A549 (cell line): ENCODE results near the gene SCYL1. TPM values are rescaled to one million over a fixed set of nuclear protein-coding genes. Genes with fewer than 3 reads are reported as not detected.

Experiments used
- ATAC-seq, 2 experiments: fragments of 200-7000 bp in 1 of 2; fragments of >200 bp in 1 of 2; cut with Nextera tagmentation in 1 of 2; cut with Tn5 transposase in 1 of 2; 3 replicates each; pipeline versions ENCODE4 v1.8.0 to v1.9.1; 2018 to 2020; ENCODE audit warnings: mild to moderate bottlenecking in 1 of 2, moderate library complexity in 1 of 2
- CTCF ChIA-PET: fragments of 300-600 bp; sonication (Branson Sonifier 250); formaldehyde crosslinking; extraction: SDS; loops from one replicate; lab custom pipeline; 2021; ENCODE audit warnings: antibody characterized with exemption, inconsistent platforms; lab: Yijun Ruan, JAX
- POLR2A ChIA-PET: fragments of 350-600 bp; formaldehyde crosslinking; extraction: SDS; loops from one replicate; lab custom pipeline; 2021; ENCODE audit warnings: antibody characterized with exemption, inconsistent platforms; lab: Yijun Ruan, JAX
- DNase-seq, 2 experiments: peaks; one replicate each; pipeline versions ENCODE4 v3.0.0 to v3.0.0-alpha.2; 2011 to 2016; ENCODE audit warnings: low read depth in 1 of 2, low spot score in 1 of 2
- FAIRE-seq: peaks from 2 replicates; lab custom pipeline; 2011; peaks lifted over from hg19 to GRCh38; lab: Jason Lieb, UNC
- H3K27ac ChIP-seq, 2 experiments: fragments of >200 bp; sonication (Bioruptor Twin); formaldehyde crosslinking; 3 replicates each; pipeline ENCODE4 v1.5.1; 2016 to 2017
- H3K4me1 ChIP-seq: fragments of >200 bp; sonication (Bioruptor Twin); formaldehyde crosslinking; 3 replicates; pipeline ENCODE4 v1.6.1; 2016
- H3K4me2 ChIP-seq: fragments of >200 bp; sonication (Bioruptor Twin); formaldehyde crosslinking; 3 replicates; pipeline ENCODE4 v1.6.1; 2016
- H3K4me3 ChIP-seq: fragments of >200 bp; sonication (Bioruptor Twin); formaldehyde crosslinking; 3 replicates; pipeline ENCODE4 v1.5.1; 2016
- H3K9me3 ChIP-seq: fragments of >200 bp; sonication (Bioruptor Twin); formaldehyde crosslinking; 3 replicates; pipeline ENCODE4 v1.6.1; 2016
- ATOH8 ChIP-seq: fragments of 250-450 bp; sonication (Bioruptor Pico); IDR thresholded peaks from 2 replicates; pipeline ENCODE4 v1.5.0; 2020; ENCODE audit warnings: low read depth, mild to moderate bottlenecking, moderate library complexity
- BHLHE40 ChIP-seq: IDR thresholded peaks from 2 replicates; pipeline ENCODE4 v1.6.1; 2012; ENCODE audit warnings: low read depth, low read length, inconsistent platforms
- CEBPB ChIP-seq, 2 experiments: fragments of >200 bp in 1 of 2; sonication (Bioruptor Twin) in 1 of 2; formaldehyde crosslinking in 1 of 2; IDR thresholded peaks; 2 replicates each; pipeline ENCODE4 v1.6.1; 2012 to 2016
- CHD2 ChIP-seq: fragments of 150-350 bp; IDR thresholded peaks from 2 replicates; pipeline ENCODE4 v1.6.1; 2014; ENCODE audit warnings: low read length; ENCODE audit not compliant: partially characterized antibody
- CTCF ChIP-seq: fragments of >200 bp; sonication (Bioruptor Twin); formaldehyde crosslinking; IDR thresholded peaks from 3 replicates; pipeline ENCODE4 v1.5.1; 2016
- EHF ChIP-seq: fragments of 250-450 bp; sonication (Bioruptor Pico); IDR thresholded peaks from 2 replicates; pipeline ENCODE4 v1.5.0; 2020; ENCODE audit warnings: mild to moderate bottlenecking
- FOSB ChIP-seq: fragments of 250-450 bp; sonication (Bioruptor Pico); IDR thresholded peaks from 2 replicates; pipeline ENCODE4 v1.5.0; 2020; ENCODE audit warnings: mild to moderate bottlenecking, moderate library complexity
- FOSL2 ChIP-seq, 2 experiments: fragments of 450-650 bp in 1 of 2; fragments of >200 bp in 1 of 2; sonication (Bioruptor Twin) in 1 of 2; formaldehyde crosslinking; IDR thresholded peaks; 2 replicates each; pipeline versions ENCODE4 v1.5.0 to v1.6.1; 2016 to 2020; ENCODE audit warnings: mild to moderate bottlenecking in 1 of 2, moderate library complexity in 1 of 2
- GATA3 ChIP-seq: IDR thresholded peaks from 2 replicates; pipeline ENCODE4 v1.6.1; 2012; ENCODE audit warnings: borderline replicate concordance
- HDAC2 ChIP-seq: fragments of 200-600 bp; sonication (generic); IDR thresholded peaks from 2 replicates; pipeline ENCODE4 v1.6.1; 2016
- HEYL ChIP-seq: fragments of 250-450 bp; sonication (Bioruptor Pico); IDR thresholded peaks from 2 replicates; pipeline ENCODE4 v1.8.0; 2021; ENCODE audit warnings: mild to moderate bottlenecking, moderate library complexity
- HOXA7 ChIP-seq: fragments of 250-450 bp; sonication (Bioruptor Pico); IDR thresholded peaks from 2 replicates; pipeline ENCODE4 v1.5.0; 2020; ENCODE audit warnings: mild to moderate bottlenecking, moderate library complexity
- HOXB5 ChIP-seq: fragments of 250-450 bp; sonication (Bioruptor Pico); IDR thresholded peaks from 2 replicates; pipeline ENCODE4 v1.5.0; 2020; ENCODE audit warnings: mild to moderate bottlenecking, moderate library complexity
- JUN ChIP-seq, 2 experiments: fragments of >200 bp; sonication (Bioruptor Twin); formaldehyde crosslinking; IDR thresholded peaks; 2 replicates in 1 of 2; 3 replicates in 1 of 2; pipeline ENCODE4 v1.6.1; 2016 to 2017
- JUNB ChIP-seq: fragments of >200 bp; sonication (Bioruptor Twin); formaldehyde crosslinking; IDR thresholded peaks from 2 replicates; pipeline ENCODE4 v1.6.1; 2016
- KDM1A ChIP-seq: fragments of 200-600 bp; sonication (generic); IDR thresholded peaks from 2 replicates; pipeline ENCODE4 v1.6.1; 2016; ENCODE audit warnings: low read depth, mild to moderate bottlenecking
- KDM5A ChIP-seq: fragments of 200-600 bp; sonication (generic); IDR thresholded peaks from 2 replicates; pipeline ENCODE4 v1.6.1; 2016; ENCODE audit warnings: antibody characterized with exemption, mild to moderate bottlenecking
- MAFK ChIP-seq: fragments of 450-650 bp; IDR thresholded peaks from 2 replicates; pipeline ENCODE4 v1.6.1; 2014; ENCODE audit not compliant: partially characterized antibody
- MAX ChIP-seq: IDR thresholded peaks from 2 replicates; pipeline ENCODE4 v1.6.1; 2012
- MAZ ChIP-seq: fragments of 150-350 bp; IDR thresholded peaks from 2 replicates; pipeline ENCODE4 v1.6.1; 2014; ENCODE audit warnings: antibody characterized with exemption, low read depth, low read length, borderline replicate concordance
- MYC ChIP-seq: IDR thresholded peaks from 2 replicates; pipeline ENCODE4 v1.6.1; 2012; ENCODE audit warnings: mild to moderate bottlenecking, inconsistent platforms, low read length, improper control_type of control experiment, borderline replicate concordance
- NFE2L2 ChIP-seq: fragments of 150-350 bp; conservative IDR thresholded peaks from 2 replicates; pipeline ENCODE4 v1.6.1; 2014; ENCODE audit warnings: low read length
- POLR2AphosphoS2 ChIP-seq: conservative IDR thresholded peaks from 2 replicates; pipeline ENCODE4 v1.6.1; 2012; ENCODE audit warnings: low read length, improper control_type of control experiment, inconsistent platforms
- RAD21 ChIP-seq, 2 experiments: fragments of >200 bp in 1 of 2; sonication (Bioruptor Twin) in 1 of 2; formaldehyde crosslinking in 1 of 2; IDR thresholded peaks in 1 of 2; conservative IDR thresholded peaks in 1 of 2; 2 replicates in 1 of 2; 3 replicates in 1 of 2; pipeline ENCODE4 v1.6.1; 2012 to 2018; ENCODE audit warnings: inconsistent platforms in 1 of 2
- RARB ChIP-seq: fragments of 250-450 bp; sonication (Bioruptor Pico); IDR thresholded peaks from 2 replicates; pipeline ENCODE4 v1.8.0; 2021; ENCODE audit warnings: mild to moderate bottlenecking, moderate library complexity
- REST ChIP-seq: fragments of 200-600 bp; sonication (generic); IDR thresholded peaks from 2 replicates; pipeline ENCODE4 v1.6.1; 2016; ENCODE audit warnings: antibody characterized with exemption, mild to moderate bottlenecking, moderate library complexity
- TFCP2L1 ChIP-seq: fragments of 250-450 bp; sonication (Bioruptor Pico); IDR thresholded peaks from 2 replicates; pipeline ENCODE4 v1.5.0; 2021; ENCODE audit warnings: mild to moderate bottlenecking
- TP53 ChIP-seq: fragments of 250-450 bp; sonication (Bioruptor Pico); IDR thresholded peaks from 2 replicates; pipeline ENCODE4 v1.5.0; 2021; ENCODE audit warnings: mild to moderate bottlenecking, moderate library complexity
- USF2 ChIP-seq: fragments of 450-650 bp; IDR thresholded peaks from 2 replicates; pipeline ENCODE4 v1.6.1; 2014; ENCODE audit warnings: antibody characterized with exemption
- ZNF302 ChIP-seq: fragments of 250-450 bp; sonication (Bioruptor Pico); IDR thresholded peaks from 2 replicates; pipeline ENCODE4 v1.9.0; 2021; ENCODE audit warnings: inconsistent platforms, mild to moderate bottlenecking, moderate library complexity
- ZSCAN20 ChIP-seq: fragments of 250-450 bp; sonication (Bioruptor Pico); IDR thresholded peaks from 2 replicates; pipeline ENCODE4 v1.8.0; 2022; ENCODE audit warnings: mild to moderate bottlenecking, moderate library complexity
- WGBS: methylation state at CpG from one replicate; pipeline ENCODE4 v1.1.6; 2017; ENCODE audit errors: missing lambda C conversion rate; 5-methylcytosine and 5-hydroxymethylcytosine counted together
- polyA plus RNA-seq, 4 experiments: library from polyadenylated mRNA; depleted of rRNA in 3 of 4; stranded (reverse); fragments of >200 nt; fragmentation: RNase III in 1 of 4; extraction: RNeasy Plus Mini Kit Qiagen cat#74134 plus additional on column Dnase treatment in 1 of 4; gene quantifications; 2 replicates in 3 of 4; 3 replicates in 1 of 4; pipeline ENCODE4 v1.2.3, GENCODE V29; 2011 to 2017

Gene SCYL1
- polyA plus RNA-seq, 2 of the 4 experiments (the other 2 are of a cell fraction) = 30.8 to 46.8 TPM

GRCh38 chr11:65493367-65494176 lies 31.3 kb upstream of the SCYL1 start:
- TF ChIP-seq CHD2 (no peak), USF2 (no peak), EHF (CRISPR knock-in tag) (0 out of 2 replicates have a peak, but pooled peaks have one; percentile 41), HOXA7 (peak; percentile 48; the same call in 1 of the 2 replicates), HDAC2 (no peak), MAFK (peak; percentile 65), JUNB (no peak), HOXB5 (CRISPR knock-in tag) (peak; percentile 34; the same call in 1 of the 2 replicates), TP53 (CRISPR knock-in tag) (0 out of 2 replicates have a peak, but pooled peaks have one; percentile 6), KDM5A (no peak), REST (no peak), NFE2L2 (no peak), ATOH8 (CRISPR knock-in tag) (peak; percentile 77), RAD21 (conservative IDR thresholded peaks at IDR 0.05 in 1 of 2, IDR thresholded peaks at IDR 0.05 in 1 of 2) (peak in 1 of 2 experiments; percentile 10; a peak in 1 of 5 replicates), CTCF (no peak), KDM1A (no peak), FOSL2 (IDR thresholded peaks at IDR 0.05) (no peak), FOSL2 (CRISPR knock-in tag; IDR thresholded peaks at IDR 0.05) (peak; percentile 66), TFCP2L1 (CRISPR knock-in tag) (no peak), CEBPB (IDR thresholded peaks at IDR 0.05) (no peak), POLR2AphosphoS2 (no peak), JUN (IDR thresholded peaks at IDR 0.05) (no peak; a peak in 1 of 5 replicates), ZSCAN20 (CRISPR knock-in tag) (no peak), FOSB (peak; percentile 80; the same call in 1 of the 2 replicates), MAZ (no peak), HEYL (CRISPR knock-in tag) (no peak), MYC (no peak), ZNF302 (CRISPR knock-in tag) (no peak), RARB (peak; percentile 81), GATA3 (peak; percentile 43; the same call in 1 of the 2 replicates), BHLHE40 (no peak), MAX (peak; percentile 79)
- TF ChIP-seq, all 56 proteins: peak for 12
- ATAC-seq = peak; percentile 25 to 50
- Histone ChIP-seq H3K9me3 (no peaks in the 10 kb centered on the region), H3K4me2 (peak overlapping the region; percentile 77), H3K27ac (peak overlapping the region; percentile 98 to 100), H3K4me3 (no peak overlapping the region), H3K4me1 (peaks cover 91% of the 10 kb centered on the region)
- peak; percentile 61 to 95 for DNase-seq
- ChIA-PET CTCF (interaction anchor here (0.5 to 30.0 kb wide), 9 partner anchors 15 to 1151 kb away, joined by 3 to 947 read pairs (median 3); no protein-coding TSS in a partner anchor), POLR2A (interaction anchor here (1.7 to 26.7 kb wide), 7 partner anchors 9 to 73 kb away, joined by 5 to 1006 read pairs (median 41); partner anchors contain the start of genes MALAT1 and NEAT1)
- FAIRE-seq = no peak
- WGBS = 12% methylated on average over 12 of the region's 12 CpGs
